Gastrocnemius medialis (tissue), 4 donors: ENCODE results near the gene ELFN2.

ENCODE experiments used
- POLR2A ChIP-seq, 2 donors: fragments of 450-650 bp; IDR thresholded peaks; one replicate each; pipeline ENCODE4 v1.6.1; 2017; ENCODE audit warnings: antibody characterized with exemption in 2 of 2, mild to moderate bottlenecking in 2 of 2, moderate library complexity in 2 of 2
- TF ChIP-seq, protein P1 (sequence below), 5 experiments: fragments of 450-650 bp in 3 of 5; fragments of 200-600 bp in 2 of 5; sonication (generic) in 2 of 5; IDR thresholded peaks in 4 of 5; conservative IDR thresholded peaks in 1 of 5; 1 replicate in 4 of 5; 2 replicates in 1 of 5; pipeline ENCODE4 v1.5.1; 2016 to 2019; ENCODE audit warnings: antibody characterized with exemption in 5 of 5, mild to moderate bottlenecking in 3 of 5, moderate library complexity in 3 of 5

DNA sequence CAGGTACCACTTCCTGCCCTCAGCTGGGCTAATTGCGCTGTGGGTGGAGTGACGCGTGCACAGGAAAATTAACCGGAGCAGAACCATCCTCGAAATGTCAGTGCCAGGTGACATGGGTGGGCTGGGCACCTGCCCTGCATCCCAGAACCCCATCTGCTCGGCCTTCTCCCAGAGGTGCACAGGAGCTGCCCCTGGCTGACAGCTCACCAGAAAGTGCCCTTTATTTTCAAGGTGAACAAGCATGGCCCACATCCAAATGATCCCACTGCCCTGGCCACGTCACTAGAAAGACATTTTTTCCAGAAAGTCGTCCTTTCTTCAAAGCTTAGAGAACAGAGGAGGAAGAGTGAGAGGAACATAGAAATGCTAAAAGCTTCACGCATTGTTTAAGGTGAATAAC lies 4.1 kb upstream of the ELFN2 start:
- TF ChIP-seq, protein P1, sequence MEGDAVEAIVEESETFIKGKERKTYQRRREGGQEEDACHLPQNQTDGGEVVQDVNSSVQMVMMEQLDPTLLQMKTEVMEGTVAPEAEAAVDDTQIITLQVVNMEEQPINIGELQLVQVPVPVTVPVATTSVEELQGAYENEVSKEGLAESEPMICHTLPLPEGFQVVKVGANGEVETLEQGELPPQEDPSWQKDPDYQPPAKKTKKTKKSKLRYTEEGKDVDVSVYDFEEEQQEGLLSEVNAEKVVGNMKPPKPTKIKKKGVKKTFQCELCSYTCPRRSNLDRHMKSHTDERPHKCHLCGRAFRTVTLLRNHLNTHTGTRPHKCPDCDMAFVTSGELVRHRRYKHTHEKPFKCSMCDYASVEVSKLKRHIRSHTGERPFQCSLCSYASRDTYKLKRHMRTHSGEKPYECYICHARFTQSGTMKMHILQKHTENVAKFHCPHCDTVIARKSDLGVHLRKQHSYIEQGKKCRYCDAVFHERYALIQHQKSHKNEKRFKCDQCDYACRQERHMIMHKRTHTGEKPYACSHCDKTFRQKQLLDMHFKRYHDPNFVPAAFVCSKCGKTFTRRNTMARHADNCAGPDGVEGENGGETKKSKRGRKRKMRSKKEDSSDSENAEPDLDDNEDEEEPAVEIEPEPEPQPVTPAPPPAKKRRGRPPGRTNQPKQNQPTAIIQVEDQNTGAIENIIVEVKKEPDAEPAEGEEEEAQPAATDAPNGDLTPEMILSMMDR (IDR thresholded peaks at IDR 0.05 in 4 of 5, conservative IDR thresholded peaks at IDR 0.05 in 1 of 5), result no peak
- TF ChIP-seq POLR2A (IDR thresholded peaks at IDR 0.05), result no peak
